Measurements from ENCODE around the gene HERPUD1. TPM values are rescaled to one million over a fixed set of nuclear protein-coding genes. Genes with fewer than 3 reads are reported as not detected.

Gene HERPUD1
- total and polyA plus RNA-seq, 5 experiments from 2014 or later = 43.8 to 214 (median 88.6) TPM

DNA sequence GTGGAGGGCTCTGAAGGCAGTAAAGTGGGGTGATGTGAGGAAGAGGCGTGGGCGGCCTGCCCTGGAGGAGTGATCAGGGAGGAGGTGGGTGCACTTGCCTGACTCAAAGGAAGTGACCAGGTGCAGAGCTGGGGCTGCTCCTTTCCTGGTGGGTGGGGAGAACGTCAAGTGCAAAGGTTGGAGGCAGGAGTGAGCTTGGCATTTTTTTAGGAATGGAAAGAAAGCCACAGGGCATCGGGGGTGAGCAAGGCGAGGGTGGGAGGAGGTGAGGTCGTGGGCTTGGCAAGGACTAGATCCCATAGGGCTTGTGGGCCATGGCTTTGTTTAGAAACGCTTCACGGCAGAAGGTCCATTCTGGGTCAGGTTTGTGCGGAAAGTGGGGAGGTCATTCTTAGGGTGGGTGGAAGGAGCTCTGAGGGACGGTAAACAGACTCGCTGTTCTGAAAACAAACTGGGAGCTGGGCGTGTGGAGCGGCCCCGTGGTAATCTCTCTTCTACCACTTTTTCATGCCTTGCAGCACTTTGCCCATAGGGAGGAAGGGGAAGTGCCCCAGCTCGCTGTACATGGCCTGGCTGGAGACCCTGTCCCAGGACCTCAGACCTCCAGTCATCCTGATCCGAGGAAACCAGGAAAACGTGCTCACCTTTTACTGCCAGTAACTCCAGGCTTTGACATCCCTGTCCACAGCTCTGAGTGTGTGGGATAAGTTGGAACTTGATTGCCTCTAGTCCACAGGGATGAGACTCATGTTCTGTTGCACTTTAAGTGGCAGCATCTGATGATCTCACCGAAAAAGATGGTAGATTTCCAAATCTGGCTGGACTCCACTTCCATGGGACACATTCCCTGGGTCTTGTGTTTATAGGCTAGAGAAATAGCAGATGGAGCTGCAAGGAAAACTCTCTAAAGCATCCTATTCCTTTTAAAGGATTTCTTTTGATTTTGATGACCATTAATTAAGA lies 18.9 kb upstream of the HERPUD1 start:
- DNase-seq (no peak), ATAC-seq (no peak)
- Mint-ChIP-seq H3K4me3 (peak overlapping the region in 2 of 10 donors; percentile 16 to 46), H3K4me1 (peaks cover 21 to 69% (median 43%) of the 10 kb centered on the region in 4 donors), H3K27ac (peak overlapping the region in 7 of 10 donors; percentile 11 to 60 (median 52)), H3K9me3 (peaks cover 0 to 2% (median 0%) of the 10 kb centered on the region in 9 donors), H3K27me3 (peaks cover 0 to 3% (median 0%) of the 10 kb centered on the region in 5 donors), H3K36me3 (no peaks in the 10 kb centered on the region)
- POLR2A ChIA-PET = interaction anchor here (0.7 to 1.0 kb wide), 2 partner anchors 14 to 26 kb away, joined by 3 to 4 read pairs; no protein-coding TSS in a partner anchor

DNA sequence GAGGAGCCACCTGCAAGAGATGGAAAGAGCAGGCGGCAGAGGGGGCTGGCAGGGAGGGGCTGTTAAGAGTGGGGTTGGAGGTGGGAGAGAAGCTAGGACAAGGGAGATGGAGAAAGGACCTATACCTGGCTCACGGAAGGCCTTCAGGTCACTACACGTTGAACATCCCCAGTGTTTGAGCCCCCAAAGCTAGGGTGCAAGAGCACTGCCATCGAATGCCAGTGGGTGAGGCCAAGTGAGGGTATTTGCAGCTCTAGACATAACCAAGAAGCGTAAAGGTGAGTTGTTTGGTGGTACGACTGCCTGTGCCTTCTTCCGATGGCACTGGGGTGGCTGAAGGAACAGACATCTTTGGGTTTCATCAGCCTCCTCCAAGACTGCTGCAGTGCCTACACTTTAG lies 17.0 kb upstream of the HERPUD1 start:
- Mint-ChIP-seq H3K27me3 (peaks cover 0 to 3% (median 0%) of the 10 kb centered on the region in 5 donors), H3K4me3 (no peak overlapping the region), H3K27ac (peak overlapping the region in 2 of 10 donors; percentile 6 to 53), H3K9me3 (peaks cover 0 to 2% (median 0%) of the 10 kb centered on the region in 9 donors), H3K36me3 (no peaks in the 10 kb centered on the region), H3K4me1 (peaks cover 23 to 81% (median 46%) of the 10 kb centered on the region in 4 donors)
- POLR2A ChIA-PET = interaction anchor here (0.6 to 1.5 kb wide), 2 partner anchors 17 to 20 kb away, joined by 3 to 5 read pairs; partner anchors contain the start of gene HERPUD1
- DNase-seq (peak in 1 of 10 donors; percentile 58), ATAC-seq (no peak)

DNA sequence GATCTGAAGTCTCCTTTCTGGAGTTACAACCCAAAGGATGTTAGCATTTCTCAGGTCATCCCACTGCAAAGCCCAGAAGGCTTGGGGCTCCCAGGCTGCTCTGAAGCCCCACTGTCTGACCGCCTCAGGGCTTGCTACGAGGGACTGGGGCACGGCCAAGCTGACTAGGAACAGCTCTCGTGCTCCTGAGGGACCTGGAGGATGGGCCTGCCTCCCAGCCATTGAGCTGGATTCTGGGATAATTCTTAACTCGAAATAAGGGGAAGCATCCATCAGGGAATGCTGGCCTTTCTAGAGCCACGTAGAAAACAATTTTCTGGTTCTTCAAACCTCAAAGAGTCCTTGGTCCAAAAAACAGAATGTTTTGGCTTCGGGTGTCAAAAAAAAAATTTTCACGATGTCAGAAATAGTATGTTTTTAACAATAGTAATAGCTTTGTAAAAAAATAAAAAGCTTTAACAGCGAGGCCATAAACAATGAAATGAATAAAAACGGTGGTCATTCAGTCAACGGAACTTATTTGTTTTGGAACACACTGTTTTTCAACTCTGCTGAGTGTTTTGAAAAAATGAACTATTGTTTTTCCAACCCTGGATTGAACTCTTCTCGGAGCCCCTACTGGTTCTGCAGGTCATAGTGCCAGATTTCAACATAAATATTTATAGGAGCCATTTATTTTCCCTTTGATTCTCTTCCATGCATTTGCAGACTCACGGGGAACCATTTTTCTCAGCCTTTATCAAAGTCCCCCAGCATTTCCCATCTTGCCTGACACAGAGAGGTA lies 16.4 kb upstream of the HERPUD1 start:
- Mint-ChIP-seq H3K4me1 (peaks cover 23 to 82% (median 43%) of the 10 kb centered on the region in 4 donors), H3K4me3 (no peak overlapping the region), H3K27ac (peak overlapping the region in 2 of 10 donors; percentile 70 to 81), H3K36me3 (no peaks in the 10 kb centered on the region), H3K9me3 (peaks cover 0 to 2% (median 0%) of the 10 kb centered on the region in 9 donors), H3K27me3 (peaks cover 0 to 3% (median 0%) of the 10 kb centered on the region in 5 donors)
- peak in 1 of 10 donors; percentile 7 for DNase-seq
- POLR2A ChIA-PET = interaction anchor here (0.6 to 1.5 kb wide), 2 partner anchors 16 to 21 kb away, joined by 3 to 5 read pairs; partner anchors contain the start of gene HERPUD1
- no peak for ATAC-seq

DNA sequence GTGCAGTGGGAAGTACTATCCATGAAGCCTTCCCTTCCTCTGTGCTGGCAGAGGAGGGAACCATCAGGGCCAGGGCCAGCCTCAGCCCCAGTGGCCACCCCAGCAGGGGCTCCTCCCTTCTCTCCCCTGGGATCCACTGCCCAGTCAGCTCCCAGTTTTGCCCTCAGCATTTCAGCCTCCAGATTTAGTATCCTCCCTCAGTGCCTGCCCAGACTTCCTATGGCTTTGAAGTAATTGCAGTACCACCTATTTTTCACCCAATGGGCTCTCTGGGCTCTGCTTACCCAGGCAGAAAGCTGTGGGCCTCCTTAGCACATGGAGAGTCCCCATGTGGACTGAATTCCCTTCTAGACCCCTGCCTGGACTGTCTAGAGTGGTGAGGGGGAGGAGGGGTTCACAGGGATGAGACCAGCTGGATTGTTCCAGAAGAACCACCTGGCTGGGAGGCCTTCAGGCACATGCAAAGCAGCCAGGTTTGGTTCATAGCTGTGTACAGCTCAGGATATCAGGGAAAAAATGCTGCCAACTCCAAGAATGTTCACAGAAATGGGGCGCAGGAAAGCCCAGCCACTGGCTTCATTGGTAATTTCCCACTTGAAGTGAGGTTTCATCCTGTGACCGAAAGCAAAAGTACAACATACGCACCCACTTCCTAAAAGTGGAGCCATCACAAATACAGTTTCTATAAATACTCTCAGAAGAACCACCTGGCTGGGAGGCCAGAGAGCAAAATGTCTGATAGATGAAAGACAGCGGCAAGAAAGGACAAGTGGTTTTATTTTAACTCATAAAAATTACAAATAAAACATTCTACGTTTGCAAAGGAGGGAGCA lies 15.2 kb upstream of the HERPUD1 start:
- no peaks in the 10 kb centered on the region for H3K36me3 Mint-ChIP-seq
- ATAC-seq (peak; percentile 70 to 82), DNase-seq (peak in 3 of 10 donors; percentile 12 to 33 (median 28))
- POLR2A ChIA-PET = interaction anchor here (1.4 to 3.5 kb wide), 2 partner anchors 16 to 20 kb away, joined by 3 to 35 read pairs; partner anchors contain the start of gene HERPUD1
- H3K9me3 Mint-ChIP-seq = peaks cover 0 to 2% (median 0%) of the 10 kb centered on the region in 9 donors
- peaks cover 0 to 3% (median 0%) of the 10 kb centered on the region in 5 donors for H3K27me3 Mint-ChIP-seq
- H3K4me3 Mint-ChIP-seq = peak overlapping the region; percentile 16 to 80 (median 60)
- peak overlapping the region; percentile 5 to 96 (median 82) for H3K27ac Mint-ChIP-seq
- peaks cover 23 to 72% (median 31%) of the 10 kb centered on the region in 4 donors for H3K4me1 Mint-ChIP-seq

DNA sequence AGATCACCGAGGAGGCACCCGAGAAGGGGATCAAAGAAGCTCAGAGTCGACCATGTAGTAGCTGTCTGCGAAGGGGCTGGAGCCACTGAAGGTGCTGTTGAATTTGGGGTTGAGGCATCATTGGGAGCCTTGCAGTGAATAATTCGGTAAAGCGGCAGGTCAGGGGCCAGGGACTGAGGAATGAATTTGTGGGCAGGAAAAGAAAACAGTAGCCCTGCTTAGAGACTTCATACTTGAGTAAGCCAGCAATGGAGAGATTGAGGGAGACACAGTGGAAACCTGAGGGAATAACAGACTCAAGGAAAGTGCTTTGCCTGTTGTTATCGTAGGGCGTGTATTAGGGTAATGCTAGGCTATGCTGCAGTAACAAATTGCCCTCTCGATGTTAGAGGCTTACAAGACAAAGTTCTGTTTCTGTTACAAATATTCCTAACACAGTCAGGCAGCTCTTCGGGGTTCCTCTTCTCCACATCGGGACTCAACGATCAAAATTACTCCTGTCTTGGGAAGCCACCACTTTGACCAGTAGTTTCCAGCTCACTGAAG lies 13.4 kb upstream of the HERPUD1 start:
- ATAC-seq (no peak), DNase-seq (no peak)
- POLR2A ChIA-PET = interaction anchor here (3.5 kb wide), 1 partner anchor 14 kb away, joined by 35 read pairs; the partner anchor contains the start of gene HERPUD1
- Mint-ChIP-seq H3K27me3 (peaks cover 0 to 3% (median 0%) of the 10 kb centered on the region in 5 donors), H3K36me3 (no peaks in the 10 kb centered on the region), H3K27ac (peak overlapping the region in 3 of 10 donors; percentile 11 to 81 (median 70)), H3K4me1 (peaks cover 20 to 54% (median 23%) of the 10 kb centered on the region in 4 donors), H3K4me3 (no peak overlapping the region), H3K9me3 (peaks cover 0 to 2% (median 0%) of the 10 kb centered on the region in 9 donors)

DNA sequence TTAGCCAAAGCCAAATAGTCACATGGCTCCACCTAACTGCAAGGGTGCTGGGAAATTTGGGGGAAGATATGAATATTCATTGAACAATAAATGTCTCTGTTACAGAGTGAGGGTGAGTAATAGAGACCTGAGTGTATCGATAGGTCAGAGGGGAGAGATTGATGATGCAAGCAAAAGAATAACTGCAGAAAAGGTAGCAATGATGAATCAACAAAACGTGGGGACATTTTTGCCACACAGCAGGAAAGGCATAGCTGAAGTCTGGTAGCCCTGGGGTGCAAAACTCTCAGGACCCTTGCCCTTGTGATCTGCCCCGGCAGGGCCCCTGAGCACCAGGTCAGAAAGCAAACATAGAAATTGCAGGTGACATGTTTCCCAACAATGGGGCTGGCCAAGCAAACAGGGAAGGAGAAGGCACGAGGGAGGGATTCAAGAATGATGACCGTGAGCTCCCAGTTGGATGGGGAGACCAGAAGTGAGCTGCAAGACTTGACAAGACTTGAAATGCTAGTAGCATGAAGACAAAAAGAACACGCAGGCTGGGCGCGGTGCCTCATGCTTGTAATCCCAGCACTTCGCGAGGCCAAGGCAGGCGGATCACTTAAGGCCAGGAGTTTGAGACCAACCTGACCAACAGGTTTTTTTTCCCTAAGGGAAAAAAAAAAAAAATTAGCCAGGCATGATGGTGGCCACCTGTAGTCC lies 12.7 kb upstream of the HERPUD1 start:
- POLR2A ChIA-PET = interaction anchor here (3.5 kb wide), 1 partner anchor 14 kb away, joined by 35 read pairs; the partner anchor contains the start of gene HERPUD1
- DNase-seq (no peak), ATAC-seq (no peak)
- Mint-ChIP-seq H3K9me3 (peaks cover 0 to 2% (median 0%) of the 10 kb centered on the region in 9 donors), H3K36me3 (no peaks in the 10 kb centered on the region), H3K27ac (peak overlapping the region in 2 of 10 donors; percentile 34 to 57), H3K27me3 (peaks cover 0 to 3% (median 0%) of the 10 kb centered on the region in 5 donors), H3K4me1 (peaks cover 20 to 49% (median 23%) of the 10 kb centered on the region in 4 donors), H3K4me3 (no peak overlapping the region)

DNA sequence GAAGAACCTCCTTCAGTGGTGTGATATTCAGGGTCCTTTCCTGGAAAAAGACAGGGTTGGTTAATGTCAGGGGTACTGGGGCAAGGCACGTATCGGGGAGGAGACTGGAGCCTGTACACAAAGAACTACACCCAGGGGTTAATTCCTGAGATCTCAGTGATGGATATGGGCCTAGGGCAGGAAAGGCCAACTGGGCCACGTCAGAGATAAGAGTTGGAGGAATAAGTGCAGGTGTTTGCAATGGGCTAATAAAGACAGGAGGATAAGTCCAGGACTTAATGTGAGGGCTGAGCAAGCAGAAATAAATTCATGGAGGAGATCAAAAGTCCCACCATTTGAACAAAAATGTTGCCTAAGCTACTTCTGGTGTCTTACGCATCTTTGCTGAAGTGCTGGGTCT lies 10.4 kb upstream of the HERPUD1 start:
- H3K27ac Mint-ChIP-seq = no peak overlapping the region
- DNase-seq = no peak

DNA sequence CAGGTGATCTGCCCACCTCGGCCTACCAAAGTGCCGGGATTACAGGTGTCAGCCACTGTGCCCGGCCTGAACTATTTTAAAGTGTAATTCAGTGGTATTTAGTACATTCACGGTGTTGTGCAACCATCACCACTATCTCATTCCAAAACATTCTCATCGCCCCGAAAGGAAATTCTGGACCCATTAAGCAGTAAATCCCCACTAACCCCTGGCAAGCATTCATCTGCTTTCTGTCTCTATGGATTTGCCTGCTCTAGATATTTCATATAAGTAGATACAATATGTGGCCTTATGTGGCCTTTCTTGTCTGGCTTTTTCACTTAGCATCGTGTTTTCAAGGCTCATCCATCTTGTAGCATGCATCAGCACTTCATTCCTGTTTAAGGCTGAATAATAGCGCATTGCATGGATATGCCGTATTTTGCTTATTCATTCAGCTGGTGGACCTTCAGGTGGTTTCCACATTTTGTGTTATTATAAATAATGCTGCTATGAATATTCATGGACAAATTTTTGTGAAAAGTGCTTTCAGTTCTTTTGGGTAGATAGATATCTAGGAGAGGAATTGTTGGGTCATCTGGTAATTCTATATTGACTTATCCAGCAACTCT lies 8.4 kb upstream of the HERPUD1 start:
- Mint-ChIP-seq H3K4me3 (no peak overlapping the region), H3K4me1 (peaks cover 0 to 28% (median 7%) of the 10 kb centered on the region in 4 donors), H3K36me3 (no peaks in the 10 kb centered on the region), H3K9me3 (no peaks in the 10 kb centered on the region), H3K27me3 (no peaks in the 10 kb centered on the region), H3K27ac (no peak overlapping the region)
- DNase-seq (no peak), ATAC-seq (no peak)
- POLR2A ChIA-PET = interaction anchor here (0.7 to 1.0 kb wide), 2 partner anchors 10 to 105 kb away, joined by 3 to 7 read pairs; no protein-coding TSS in a partner anchor

More for the DNA sequence above, 10.4 kb upstream of the HERPUD1 start:
- POLR2A ChIA-PET = interaction anchor here (0.5 kb wide), 1 partner anchor 48 kb away, joined by 5 read pairs; no protein-coding TSS in a partner anchor
- H3K9me3 Mint-ChIP-seq = peaks cover 0 to 2% (median 0%) of the 10 kb centered on the region in 9 donors
- H3K36me3 Mint-ChIP-seq = no peaks in the 10 kb centered on the region
- H3K4me1 Mint-ChIP-seq = peaks cover 15 to 44% (median 20%) of the 10 kb centered on the region in 4 donors
- ATAC-seq = no peak
- H3K27me3 Mint-ChIP-seq = peaks cover 0 to 3% (median 0%) of the 10 kb centered on the region in 5 donors
- no peak overlapping the region for H3K4me3 Mint-ChIP-seq

DNA sequence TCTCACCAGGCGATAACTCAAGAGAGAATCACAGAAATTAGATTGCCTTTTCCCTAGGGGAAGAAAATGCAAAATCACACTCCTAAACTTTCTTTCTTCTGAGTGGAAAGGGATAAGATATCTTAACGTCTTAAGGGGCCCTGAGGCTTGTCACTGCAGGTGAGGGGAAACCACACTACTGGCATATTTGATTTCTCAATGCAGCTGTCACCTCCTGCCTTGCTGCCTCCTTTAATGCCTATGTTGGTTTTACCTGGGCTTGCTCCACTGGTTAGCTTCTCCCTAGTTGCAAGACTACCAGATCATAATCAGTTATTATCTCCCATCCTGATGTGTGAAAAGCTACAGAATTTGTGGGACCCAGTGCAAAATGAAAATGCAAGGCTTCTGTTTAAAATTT lies 4.5 kb upstream of the HERPUD1 start:
- Mint-ChIP-seq H3K4me3 (no peak overlapping the region), H3K9me3 (no peaks in the 10 kb centered on the region), H3K4me1 (peaks cover under 1 to 22% (median 10%) of the 10 kb centered on the region in 4 donors), H3K36me3 (no peaks in the 10 kb centered on the region), H3K27ac (no peak overlapping the region), H3K27me3 (no peaks in the 10 kb centered on the region)
- POLR2A ChIA-PET = interaction anchor here (1.5 kb wide), 1 partner anchor 15 kb away, joined by 4 read pairs; no protein-coding TSS in a partner anchor
- DNase-seq = no peak
- no peak for ATAC-seq

DNA sequence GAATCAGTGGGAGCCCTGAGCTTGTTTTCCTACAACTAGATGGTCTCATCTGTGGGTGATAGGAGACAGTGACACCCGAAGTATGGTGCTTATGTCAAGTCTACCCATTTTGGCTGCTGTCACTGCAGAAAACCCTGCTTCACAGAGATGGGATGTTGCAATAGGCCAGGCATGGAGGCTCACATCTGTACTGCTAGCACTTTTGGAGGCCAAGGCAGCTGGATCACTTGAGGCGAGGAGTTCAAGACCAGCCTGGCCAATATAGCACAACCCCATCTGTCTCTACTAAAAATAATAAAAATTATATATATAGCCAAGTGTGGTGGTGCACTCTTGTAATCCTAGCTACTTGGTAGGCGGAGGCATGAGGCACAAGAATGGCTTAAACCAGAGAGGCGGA lies 2.3 kb upstream of the HERPUD1 start:
- Mint-ChIP-seq H3K4me1 (peaks cover 12 to 37% (median 25%) of the 10 kb centered on the region in 4 donors), H3K4me3 (no peak overlapping the region), H3K9me3 (no peaks in the 10 kb centered on the region), H3K27me3 (no peaks in the 10 kb centered on the region), H3K36me3 (peaks cover 0 to 4% (median 0%) of the 10 kb centered on the region in 3 donors), H3K27ac (peak overlapping the region in 1 of 10 donors; percentile 14)
- POLR2A ChIA-PET = interaction anchor here (1.0 to 1.7 kb wide), 2 partner anchors 112 to 221 kb away, joined by 3 to 4 read pairs; no protein-coding TSS in a partner anchor
- ATAC-seq (no peak), DNase-seq (no peak)
